NCI-H2081 (cell line): ENCODE measurements around the gene NGRN.

Experiments used
- DNase-seq, 2 experiments: peaks; one replicate each; lab custom pipeline; 2025; lab: John Stamatoyannopoulos, UW

Gene NGRN

GRCh38 chr15:90265271-90266060 is at the start of gene NGRN:
Gene NGRN (plus strand): TSS chr15:90265672. CDS start chr15:90265713, 41 bp downstream.
- peak; percentile 87 to 94 for DNase-seq

DNA sequence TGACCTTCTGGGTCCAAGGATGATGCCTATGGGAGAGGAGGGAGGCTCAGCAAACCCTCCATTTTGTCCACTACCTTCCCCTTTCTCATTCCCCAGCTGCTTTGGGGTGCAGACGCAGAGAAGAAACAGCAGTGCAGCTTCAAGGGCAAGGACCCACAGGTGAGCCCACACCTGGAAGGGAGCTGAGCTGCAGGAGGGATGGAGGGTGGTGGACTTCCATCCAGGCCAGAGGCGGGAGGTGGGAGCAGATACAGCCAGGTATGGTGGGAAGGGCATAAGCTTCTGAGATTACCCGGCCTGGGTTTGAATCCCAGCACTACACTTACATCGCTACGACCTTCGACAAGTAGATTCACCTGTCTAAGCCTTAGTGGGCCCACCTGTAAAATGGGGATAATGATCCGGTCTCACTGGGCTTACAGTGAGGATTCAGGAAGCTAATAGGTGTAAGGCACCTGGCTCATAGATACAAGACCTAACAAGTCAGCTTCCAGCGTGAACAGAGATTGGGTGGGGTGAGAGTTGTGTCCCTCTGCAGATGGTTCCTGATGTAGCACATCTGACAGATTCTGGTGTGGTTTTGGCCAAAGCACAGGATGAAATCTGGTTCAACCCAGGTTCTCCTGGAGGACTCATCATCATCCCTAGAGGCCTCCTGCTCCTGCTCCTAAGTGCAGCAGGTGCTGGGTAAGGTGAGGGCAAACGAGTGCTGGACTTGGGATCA is 47.6 kb upstream of the NGRN start:
- no peak for DNase-seq

DNA sequence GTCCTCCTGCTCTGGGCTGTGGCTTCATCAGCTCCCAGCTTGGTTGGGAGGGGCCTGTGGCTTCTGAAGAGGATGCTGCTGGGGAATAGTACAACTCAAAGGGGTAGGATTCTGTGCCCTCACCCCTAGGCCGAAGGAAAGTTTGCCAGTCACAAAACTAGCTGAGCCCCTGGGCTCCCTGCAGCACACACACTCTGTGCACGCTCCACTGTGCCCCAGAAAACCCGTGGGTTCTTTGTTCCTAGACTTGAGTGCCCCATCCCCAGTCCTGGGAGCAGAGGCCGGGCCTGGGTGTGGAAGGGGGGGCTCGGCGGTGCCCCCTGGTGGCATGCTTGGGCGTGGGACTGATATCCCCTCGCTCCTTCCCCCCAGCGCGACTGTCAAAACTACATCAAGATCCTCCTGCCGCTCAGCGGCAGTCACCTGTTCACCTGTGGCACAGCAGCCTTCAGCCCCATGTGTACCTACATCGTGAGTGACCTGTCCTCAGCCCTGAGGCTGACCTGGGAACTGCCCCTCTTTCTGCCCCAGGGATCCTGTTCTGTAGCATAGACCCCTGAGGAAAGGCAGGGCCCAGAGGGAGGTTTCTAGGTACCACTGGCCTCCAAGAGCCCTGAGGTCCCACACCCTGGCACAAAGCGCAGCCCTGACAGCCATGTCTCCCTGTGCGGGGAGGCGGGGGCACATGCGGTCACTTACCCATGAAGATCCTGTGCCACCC is 45.9 kb upstream of the NGRN start:
- peak in 1 of 2 experiments; percentile 9 for DNase-seq

DNA sequence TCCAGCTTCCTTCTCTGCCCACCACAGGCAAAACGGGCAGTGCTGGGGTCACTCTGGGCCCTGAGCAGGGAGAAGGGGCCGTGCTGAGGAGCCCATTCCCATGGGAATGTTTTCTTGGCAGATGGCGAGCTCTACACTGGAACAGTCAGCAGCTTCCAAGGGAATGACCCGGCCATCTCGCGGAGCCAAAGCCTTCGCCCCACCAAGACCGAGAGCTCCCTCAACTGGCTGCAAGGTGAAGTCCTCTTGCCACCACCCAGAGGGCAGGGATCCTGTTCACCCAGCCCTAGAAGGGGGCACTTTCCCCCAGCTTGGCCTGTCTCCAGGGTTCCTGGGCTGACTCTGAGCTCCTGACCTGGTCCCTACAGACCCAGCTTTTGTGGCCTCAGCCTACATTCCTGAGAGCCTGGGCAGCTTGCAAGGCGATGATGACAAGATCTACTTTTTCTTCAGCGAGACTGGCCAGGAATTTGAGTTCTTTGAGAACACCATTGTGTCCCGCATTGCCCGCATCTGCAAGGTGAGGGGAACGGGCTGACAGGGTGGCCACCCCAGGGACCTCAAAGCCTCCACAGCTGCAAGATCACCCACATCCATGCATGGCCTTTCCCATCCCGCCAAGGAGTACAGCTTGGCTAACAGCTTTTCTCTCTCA is 44.1 kb upstream of the NGRN start:
- DNase-seq: peak; percentile 63 to 70

DNA sequence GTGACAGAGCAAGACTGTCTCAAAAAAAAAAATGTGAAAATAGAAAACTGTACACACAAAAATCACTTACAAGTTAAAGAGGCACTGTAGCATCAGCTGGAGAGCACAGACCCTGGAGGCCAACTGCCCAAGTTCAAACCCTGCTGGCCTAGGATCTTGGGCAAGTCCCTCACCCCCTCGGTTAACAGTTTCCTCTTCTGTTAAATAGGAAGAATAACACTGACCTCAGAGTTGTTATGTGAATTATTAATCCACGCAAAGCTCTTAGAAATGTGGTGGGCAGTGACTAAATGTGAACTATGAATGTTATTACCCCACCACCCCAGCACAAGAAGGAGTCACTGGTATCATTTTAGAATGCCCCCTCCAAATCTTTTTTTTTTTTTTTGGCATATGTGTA is 42.9 kb upstream of the NGRN start:
- DNase-seq: no peak

DNA sequence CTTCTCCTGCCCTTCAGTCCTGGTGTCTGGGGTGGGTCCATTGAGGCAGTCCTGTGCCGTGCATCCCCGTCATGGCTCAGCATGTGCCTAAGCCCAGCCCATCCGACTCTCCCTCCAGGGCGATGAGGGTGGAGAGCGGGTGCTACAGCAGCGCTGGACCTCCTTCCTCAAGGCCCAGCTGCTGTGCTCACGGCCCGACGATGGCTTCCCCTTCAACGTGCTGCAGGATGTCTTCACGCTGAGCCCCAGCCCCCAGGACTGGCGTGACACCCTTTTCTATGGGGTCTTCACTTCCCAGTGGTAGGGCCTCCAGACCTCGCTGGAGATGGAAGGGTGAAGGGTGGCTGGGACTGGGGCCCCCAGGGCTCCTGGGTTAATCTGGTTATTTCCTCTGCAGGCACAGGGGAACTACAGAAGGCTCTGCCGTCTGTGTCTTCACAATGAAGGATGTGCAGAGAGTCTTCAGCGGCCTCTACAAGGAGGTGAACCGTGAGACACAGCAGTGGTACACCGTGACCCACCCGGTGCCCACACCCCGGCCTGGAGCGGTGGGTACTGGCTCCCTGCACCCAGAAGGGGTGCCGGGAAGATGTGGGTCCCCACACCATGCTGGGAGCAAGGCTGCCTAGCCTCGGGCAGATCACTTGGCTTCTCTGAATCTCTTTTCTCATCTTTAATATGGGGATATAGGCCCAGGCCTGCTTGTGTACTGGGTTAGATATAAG is 41.9 kb upstream of the NGRN start:
- DNase-seq: no peak

- no peak for DNase-seq
Measured at GRCh38 chr15:90225047-90225446, 40.4 kb upstream of the NGRN start.

- peak; percentile 72 to 88 for DNase-seq
Measured at GRCh38 chr15:90225504-90226234, 39.8 kb upstream of the NGRN start.

DNA sequence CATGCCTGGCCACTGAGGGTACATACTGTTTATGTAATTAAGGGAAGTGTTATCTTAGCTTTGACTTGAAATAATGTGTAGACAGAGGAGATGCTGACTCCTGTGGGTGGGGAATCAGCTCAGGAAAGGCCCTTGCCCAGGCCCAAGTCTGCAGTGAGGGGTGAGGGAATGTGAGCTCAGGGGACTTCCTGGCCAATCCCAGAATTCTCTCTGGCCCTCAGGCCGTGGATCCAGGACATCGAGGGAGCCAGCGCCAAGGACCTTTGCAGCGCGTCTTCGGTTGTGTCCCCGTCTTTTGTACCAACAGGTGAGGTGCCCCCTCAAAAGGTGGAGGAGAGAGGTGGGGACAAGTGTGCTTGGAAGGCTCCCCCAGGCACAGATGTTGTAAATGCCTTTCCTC is 38.1 kb upstream of the NGRN start:
- no peak for DNase-seq

- no peak for DNase-seq
Measured at GRCh38 chr15:90227816-90228772, 37.4 kb upstream of the NGRN start.

DNA sequence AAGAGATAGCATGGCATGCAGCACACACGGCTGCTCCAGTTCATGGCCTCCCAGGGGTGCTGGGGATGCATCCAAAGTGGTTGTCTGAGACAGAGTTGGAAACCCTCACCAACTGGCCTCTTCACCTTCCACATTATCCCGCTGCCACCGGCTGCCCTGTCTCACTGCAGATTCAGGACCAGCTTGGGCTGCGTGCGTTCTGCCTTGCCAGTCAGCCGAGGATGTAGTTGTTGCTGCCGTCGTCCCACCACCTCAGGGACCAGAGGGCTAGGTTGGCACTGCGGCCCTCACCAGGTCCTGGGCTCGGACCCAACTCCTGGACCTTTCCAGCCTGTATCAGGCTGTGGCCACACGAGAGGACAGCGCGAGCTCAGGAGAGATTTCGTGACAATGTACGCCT is 36.5 kb upstream of the NGRN start:
- no peak for DNase-seq

- DNase-seq: no peak
Measured at GRCh38 chr15:90230071-90230494, 35.4 kb upstream of the NGRN start.

DNA sequence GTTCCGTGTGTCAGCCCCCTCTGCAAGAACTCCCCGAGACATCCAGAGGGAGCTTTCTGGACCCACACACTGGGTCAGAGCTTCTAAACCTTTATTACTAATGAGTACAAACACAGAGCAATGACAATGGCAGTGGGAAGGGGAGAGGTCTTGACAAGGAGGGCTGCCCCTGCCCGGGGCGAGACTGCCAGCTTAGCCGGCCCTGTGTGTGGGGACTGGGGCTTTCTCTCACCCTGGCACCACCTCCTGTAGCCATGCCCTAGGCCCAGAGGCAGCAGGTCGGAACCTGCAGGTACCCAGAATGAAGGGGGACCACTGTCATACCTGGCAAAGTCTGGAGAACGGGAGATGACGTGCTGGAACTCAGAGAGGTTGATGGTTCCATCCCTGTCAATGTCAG is 34.9 kb upstream of the NGRN start:
- no peak for DNase-seq

GRCh38 chr15:90231028-90232017 is 34.1 kb upstream of the NGRN start:
- no peak for DNase-seq

DNA sequence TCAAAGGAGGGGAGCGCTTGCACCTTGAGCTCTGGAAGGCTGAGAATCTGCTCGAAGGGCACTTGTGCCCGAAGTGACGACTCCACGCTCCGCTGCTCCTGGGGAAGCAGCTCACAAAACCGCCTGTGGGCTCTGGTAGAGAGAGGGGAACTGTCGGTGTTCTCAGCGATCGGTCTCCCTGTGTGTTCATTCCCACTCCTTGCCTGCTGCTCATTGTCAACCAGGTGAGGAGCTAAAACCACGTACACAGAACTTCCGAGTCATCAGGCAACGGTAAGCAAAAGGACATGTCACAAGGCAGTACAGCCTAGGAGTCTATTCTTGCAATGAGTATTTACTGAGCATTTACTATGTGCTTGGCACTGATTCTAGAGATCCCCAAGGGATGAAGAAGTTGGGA is 33.3 kb upstream of the NGRN start:
- no peak for DNase-seq

GRCh38 chr15:90232941-90233386 is 32.5 kb upstream of the NGRN start:
- no peak for DNase-seq

GRCh38 chr15:90233387-90234095 is 31.9 kb upstream of the NGRN start, which contains the start of gene CIB1:
Gene CIB1 (minus strand): TSS chr15:90233941. CDS start chr15:90233885, 56 bp downstream.
- peak in 1 of 2 experiments; percentile 15 for DNase-seq
